GM18909 (cell line): ENCODE measurements around the gene LAMA5.

Experiments used
- ATAC-seq: cut with Tn5 transposase; IDR thresholded peaks from one replicate; pipeline ENCODE4 v1.9.1; 2021; ENCODE audit warnings: mild to moderate bottlenecking; ENCODE audit not compliant: unreplicated experiment, poor library complexity

The LAMA5 gene

GRCh38 chr20:62322492-62323041 lies 44.5 kb downstream of the LAMA5 start:
- ATAC-seq, result no peak

- ATAC-seq, result no peak
Observed at GRCh38 chr20:62321975-62322374, 45.1 kb downstream of the LAMA5 start.

GRCh38 chr20:62321521-62321948 lies 45.6 kb downstream of the LAMA5 start:
- ATAC-seq, result no peak

GRCh38 chr20:62320581-62321354 lies 46.3 kb downstream of the LAMA5 start:
- no peak for ATAC-seq

GRCh38 chr20:62319346-62319909 lies 47.7 kb downstream of the LAMA5 start:
- no peak for ATAC-seq

GRCh38 chr20:62318400-62319345 lies 48.4 kb downstream of the LAMA5 start:
- ATAC-seq, result no peak

- no peak for ATAC-seq
Observed at GRCh38 chr20:62317167-62317655, 49.9 kb downstream of the LAMA5 start.

GRCh38 chr20:62316331-62317166 lies 50.6 kb downstream of the LAMA5 start:
- no peak for ATAC-seq

- ATAC-seq, result no peak
Observed at GRCh38 chr20:62315773-62316172, 51.3 kb downstream of the LAMA5 start.

GRCh38 chr20:62314711-62315302 lies 52.3 kb downstream of the LAMA5 start:
- ATAC-seq, result no peak

- no peak for ATAC-seq
Observed at GRCh38 chr20:62314339-62314638, 52.8 kb downstream of the LAMA5 start.

- ATAC-seq, result no peak
Observed at GRCh38 chr20:62313460-62314338, 53.4 kb downstream of the LAMA5 start.

- no peak for ATAC-seq
Observed at GRCh38 chr20:62313021-62313420, 54.1 kb downstream of the LAMA5 start.

GRCh38 chr20:62312662-62312977 lies 54.5 kb downstream of the LAMA5 start:
- no peak for ATAC-seq

GRCh38 chr20:62311832-62312661 lies 55.1 kb downstream of the LAMA5 start:
- ATAC-seq, result no peak

GRCh38 chr20:62311150-62311549 lies 56.0 kb downstream of the LAMA5 start:
- no peak for ATAC-seq

GRCh38 chr20:62310757-62311121 lies 56.4 kb downstream of the LAMA5 start:
- ATAC-seq, result no peak
